ENCODE results near the gene ZNF853.

ZNF853 gene

DNA sequence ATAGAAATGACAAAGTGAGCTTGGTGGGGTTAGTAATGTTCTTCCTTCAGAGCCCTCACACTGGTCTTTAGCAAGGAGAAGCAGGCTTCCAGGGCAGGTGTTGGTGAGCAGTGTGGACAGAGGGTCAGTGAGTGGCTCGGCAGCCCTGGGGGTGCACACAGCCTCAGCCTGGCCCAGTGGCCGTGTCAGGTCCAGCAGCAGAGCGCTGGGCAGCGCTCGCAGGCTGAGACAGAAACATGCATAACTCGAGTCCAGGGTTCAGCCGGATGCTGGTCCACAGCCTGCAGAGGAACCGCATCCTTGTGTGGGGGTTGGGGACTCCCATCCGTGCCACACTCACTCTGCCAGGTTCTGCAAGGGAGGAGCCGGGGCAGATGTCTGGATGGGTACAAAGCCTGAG lies 11.0 kb upstream of the ZNF853 start:
- in situ Hi-C loops (cut with HindIII; ENCODE audit: low sequenced_read_pairs) = no loop called here

GRCh38 chr7:6606866-6607583 lies 8.4 kb upstream of the ZNF853 start:
- in situ Hi-C loops (cut with HindIII; ENCODE audit: low sequenced_read_pairs) = loop anchor here (5.0 kb wide), 1 partner anchor 60 kb away; no protein-coding TSS in a partner anchor

DNA sequence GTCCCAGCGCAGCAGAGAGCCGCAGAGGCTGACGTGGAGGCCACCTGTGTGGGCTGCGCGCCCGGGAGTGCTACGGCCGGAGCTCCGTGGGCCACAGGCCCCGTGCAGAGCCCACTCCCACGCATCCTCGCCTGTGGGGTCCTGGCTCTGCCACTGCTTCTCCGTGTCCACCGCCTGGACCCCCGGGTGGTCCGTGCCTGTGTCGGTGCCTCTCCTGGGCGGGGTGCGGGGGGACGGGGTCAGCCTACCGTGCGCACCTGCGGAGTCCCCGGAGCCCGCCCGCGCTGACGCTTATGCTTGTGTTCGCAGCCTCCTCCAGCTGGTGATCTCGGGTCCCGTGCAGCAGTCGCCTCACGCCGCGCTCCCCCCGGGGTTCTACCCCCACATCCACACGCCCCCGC lies 7.8 kb upstream of the ZNF853 start:
- in situ Hi-C loops (cut with HindIII; ENCODE audit: low sequenced_read_pairs) = loop anchor here (5.0 kb wide), 1 partner anchor 60 kb away; no protein-coding TSS in a partner anchor

- in situ Hi-C loops (cut with HindIII; ENCODE audit: low sequenced_read_pairs) = loop anchor here (5.0 kb wide), 1 partner anchor 61 kb away; no protein-coding TSS in a partner anchor
Measured at GRCh38 chr7:6608081-6608480, 7.3 kb upstream of the ZNF853 start.

DNA sequence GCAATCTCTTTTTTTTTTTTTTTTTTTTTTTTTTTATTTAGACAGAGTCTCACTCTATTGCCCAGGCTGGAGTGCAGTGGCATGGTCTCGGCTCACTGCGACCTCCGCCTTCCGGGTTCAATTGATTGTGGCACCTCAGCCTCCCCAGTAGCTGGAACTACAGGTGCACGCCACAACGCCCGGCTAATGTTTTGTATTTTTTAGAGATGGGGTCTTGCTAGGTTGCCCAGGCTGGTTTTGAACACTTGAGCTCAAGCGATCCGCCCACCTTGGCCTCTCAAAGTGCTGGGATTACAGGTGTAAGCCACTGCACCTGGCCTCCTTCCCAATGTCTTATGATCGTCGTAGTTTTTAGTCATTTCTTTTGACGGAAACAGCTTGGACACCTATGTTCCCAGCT lies 6.6 kb upstream of the ZNF853 start:
- in situ Hi-C loops (cut with HindIII; ENCODE audit: low sequenced_read_pairs) = loop anchor here (5.0 kb wide), 1 partner anchor 61 kb away; no protein-coding TSS in a partner anchor

GRCh38 chr7:6612819-6613218 lies 2.6 kb upstream of the ZNF853 start:
- in situ Hi-C loops (cut with HindIII; ENCODE audit: low sequenced_read_pairs) = no loop called here

DNA sequence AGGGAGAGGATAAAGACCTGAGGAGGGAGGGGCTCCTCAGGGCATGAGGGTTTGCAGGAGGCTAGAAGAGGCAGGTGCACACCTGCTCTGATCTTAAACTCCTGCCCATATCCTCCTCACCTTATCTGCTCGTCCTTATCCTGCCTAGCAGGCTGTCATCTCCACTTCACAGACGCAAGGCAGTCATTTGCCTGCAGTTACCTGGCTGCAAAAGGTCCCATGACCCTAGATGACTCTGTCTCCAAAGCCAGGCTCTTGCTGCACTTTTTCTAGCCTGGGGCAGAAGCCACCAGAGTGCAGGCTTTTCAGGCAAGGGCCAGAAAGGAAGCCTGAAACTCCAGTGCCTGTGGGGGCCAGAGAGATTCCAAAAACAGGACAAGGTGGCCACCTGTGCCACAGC lies 1.7 kb upstream of the ZNF853 start:
- in situ Hi-C loops (cut with HindIII; ENCODE audit: low sequenced_read_pairs) = no loop called here

DNA sequence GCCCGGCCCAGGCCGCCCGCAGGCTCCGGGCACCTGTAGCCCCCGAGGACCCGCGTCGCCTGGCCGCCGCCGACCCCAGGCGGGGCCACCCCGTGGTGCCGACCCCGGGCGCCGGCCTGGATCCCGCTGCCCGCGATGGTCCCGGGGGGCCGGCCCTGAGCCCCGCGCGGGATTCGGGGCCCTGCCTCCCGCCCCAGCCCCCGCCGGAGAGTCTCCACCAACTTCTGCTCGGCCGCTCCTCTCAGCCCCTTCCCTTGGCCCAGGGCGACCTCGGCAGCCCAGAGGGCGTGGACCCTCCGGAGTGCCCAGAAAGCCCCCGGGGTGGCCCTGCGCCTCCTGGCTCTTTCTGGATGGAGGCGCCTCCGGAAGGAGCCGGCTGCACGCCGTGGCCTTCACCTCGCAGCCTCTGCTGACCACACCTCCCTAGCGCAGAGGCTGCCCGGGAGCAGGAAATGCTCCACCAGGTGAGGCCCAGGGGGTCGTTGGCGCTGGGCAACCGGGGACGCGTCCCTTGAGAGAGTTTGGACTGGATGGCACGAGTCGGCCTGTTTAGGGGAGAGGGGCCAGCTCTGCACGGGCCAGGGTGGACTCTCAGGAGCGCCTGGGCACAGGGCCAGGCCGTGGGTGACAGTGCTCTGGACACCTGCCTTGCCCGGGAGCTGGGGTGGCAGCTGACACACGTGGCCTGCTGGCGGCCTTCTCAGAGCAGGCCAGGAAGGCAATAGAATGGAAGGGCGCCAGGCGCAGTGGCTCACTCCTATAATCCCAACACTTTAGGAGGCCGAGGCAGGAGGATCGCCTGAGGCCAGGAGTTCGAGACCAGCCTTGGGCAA lies 529 bp downstream of the ZNF853 start:
- in situ Hi-C loops (cut with HindIII; ENCODE audit: low sequenced_read_pairs) = no loop called here

DNA sequence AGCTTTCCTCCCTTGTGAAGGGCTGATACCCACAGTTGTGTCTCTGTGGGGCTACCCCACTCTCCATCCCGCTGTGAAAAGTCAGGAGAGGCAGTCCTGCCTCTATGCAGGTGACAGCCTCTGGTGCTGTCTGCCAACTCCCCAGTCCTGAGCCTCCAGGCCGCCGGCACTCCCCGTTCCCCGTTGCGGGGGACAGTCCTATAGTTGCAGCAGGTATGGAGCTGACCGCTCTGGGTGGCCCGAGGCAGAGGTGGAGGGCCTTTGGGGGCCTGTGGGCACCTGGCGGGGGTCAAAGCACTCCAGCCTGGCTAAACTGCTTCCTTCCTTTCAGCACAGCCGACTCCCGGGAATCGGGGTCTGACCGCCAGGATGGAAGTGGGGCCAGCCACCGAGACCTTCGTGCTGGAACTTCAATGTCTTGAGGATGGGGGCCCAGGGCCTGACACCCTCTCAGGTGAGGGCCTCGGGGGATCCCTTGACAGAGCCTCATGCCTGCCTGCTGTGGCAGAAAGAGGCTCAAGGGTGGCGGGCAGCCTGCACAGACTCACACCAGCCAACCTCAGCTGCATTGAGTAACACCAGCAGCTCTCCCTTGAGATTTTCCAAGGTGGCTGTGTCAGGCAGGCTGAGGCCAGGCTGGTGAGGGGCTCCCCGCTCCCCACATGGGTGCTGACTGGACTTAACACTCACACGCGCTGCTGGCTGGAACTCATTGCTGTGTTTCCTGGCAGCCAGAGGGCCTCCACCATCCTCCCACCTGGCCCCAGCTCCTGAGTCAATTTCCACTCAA lies 1.6 kb downstream of the ZNF853 start:
- in situ Hi-C loops (cut with HindIII; ENCODE audit: low sequenced_read_pairs) = no loop called here

GRCh38 chr7:6618621-6619020 lies 3.2 kb downstream of the ZNF853 start:
- in situ Hi-C loops (cut with HindIII; ENCODE audit: low sequenced_read_pairs) = no loop called here

- in situ Hi-C loops (cut with HindIII; ENCODE audit: low sequenced_read_pairs) = no loop called here
Measured at GRCh38 chr7:6619961-6620360, 4.6 kb downstream of the ZNF853 start.

DNA sequence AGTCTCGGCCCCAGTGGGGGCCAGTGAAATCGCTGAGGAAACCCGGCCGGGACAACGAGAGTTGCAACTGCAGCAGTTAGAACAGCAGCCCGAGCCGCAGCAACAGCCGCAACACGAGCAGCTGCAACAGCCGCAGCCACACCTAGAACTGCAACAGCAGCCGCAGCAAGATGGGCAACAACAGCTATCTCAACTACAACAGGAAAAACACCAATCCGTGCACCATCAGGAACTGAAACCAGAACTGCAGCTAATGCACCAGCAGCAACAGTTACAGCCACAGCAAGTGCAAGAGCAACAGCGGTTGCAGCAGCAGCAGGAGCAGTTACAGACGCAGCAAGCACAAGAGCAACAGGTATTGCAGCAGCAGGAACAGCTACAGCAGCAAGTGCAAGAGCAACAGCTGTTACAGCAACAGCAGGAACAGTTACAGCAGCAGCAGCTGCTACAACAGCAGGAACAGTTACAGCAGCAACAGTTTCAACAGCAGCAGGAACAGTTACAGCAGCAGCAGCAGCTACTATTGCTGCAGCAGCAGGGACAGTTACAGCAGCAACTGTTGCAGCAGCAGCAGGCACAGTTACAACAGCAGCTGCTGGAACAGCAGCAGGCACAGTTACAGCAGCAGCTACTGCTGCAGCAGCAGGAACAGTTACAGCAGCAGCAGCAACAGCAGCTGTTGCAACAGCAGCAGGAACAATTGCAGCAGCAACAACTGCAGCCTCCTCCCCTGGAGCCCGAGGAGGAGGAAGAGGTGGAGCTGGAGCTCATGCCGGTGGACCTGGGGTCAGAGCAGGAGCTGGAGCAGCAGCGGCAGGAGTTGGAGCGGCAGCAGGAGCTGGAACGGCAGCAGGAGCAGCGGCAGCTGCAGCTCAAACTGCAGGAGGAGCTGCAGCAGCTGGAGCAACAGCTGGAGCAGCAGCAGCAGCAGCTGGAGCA lies 6.1 kb downstream of the ZNF853 start:
- in situ Hi-C loops (cut with HindIII; ENCODE audit: low sequenced_read_pairs) = no loop called here

DNA sequence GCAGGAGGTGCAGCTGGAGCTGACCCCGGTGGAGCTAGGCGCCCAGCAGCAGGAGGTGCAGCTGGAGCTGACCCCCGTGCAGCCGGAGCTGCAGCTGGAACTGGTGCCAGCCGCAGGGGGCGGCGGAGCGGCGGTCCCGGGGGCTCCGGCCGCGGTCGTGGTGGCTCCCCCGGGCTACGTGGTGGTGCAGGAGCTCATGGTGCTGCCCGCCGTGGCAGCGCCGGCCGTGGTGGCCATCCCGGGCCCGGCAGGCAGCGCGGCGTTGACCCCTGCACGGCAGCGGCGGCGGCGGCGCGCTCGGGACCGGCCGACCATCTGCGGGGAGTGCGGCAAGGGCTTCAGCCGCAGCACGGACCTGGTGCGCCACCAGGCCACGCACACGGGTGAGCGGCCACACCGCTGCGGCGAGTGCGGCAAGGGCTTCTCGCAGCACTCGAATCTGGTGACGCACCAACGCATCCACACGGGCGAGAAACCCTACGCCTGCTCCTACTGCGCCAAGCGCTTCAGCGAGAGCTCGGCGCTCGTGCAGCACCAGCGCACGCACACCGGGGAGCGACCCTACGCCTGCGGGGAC lies 6.8 kb downstream of the ZNF853 start:
- in situ Hi-C loops (cut with HindIII; ENCODE audit: low sequenced_read_pairs) = no loop called here

DNA sequence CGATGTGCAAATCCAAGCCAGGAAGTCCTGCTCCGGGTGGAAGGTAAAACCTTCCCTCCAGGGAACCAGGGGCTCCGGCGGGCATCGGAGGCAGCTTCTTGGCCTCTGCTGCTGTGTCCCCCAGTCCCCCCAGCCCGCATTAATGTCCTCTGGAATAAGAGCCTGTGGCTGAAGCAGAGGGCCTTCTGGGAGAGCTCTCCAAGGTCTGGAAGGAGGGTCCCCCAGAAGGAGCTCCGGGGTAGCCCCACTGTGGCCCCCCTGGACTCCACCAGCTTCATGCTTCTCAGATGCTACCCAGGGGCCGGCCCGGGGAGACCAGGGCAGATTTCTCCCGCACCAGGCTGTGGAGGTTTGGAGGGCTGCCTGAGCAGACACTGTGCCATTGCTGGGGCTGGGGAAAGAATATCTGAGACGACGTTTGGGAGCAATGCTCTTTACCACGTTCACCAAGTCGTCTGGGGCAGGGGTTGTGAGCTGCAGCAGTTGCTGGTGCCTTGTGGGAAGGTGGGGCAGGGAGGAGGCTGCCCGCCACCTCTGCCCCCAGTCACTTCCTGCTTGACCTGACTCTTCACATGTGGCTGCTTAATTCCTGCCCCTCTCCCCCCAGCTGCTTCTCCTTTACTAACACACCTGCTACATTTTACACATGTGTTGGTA lies 8.3 kb downstream of the ZNF853 start:
- in situ Hi-C loops (cut with HindIII; ENCODE audit: low sequenced_read_pairs) = no loop called here

DNA sequence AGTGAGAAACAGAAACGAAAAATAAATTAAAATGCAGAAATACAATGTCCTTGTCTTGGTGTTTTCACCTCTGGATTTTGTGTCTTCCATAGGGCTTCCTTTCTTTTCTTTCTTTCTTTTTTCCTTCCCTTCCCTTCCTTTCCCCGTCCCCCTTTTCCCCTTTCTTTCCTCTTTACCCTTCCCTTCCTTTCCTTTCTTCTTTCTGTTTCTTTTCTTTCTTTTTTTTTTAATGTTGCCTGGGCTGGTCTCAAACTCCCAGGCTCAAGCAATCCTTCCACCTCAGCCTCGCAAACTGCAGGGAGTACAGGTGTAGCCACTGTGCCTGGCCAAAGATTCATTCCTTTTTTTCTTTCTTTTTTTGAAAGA lies 8.8 kb downstream of the ZNF853 start:
- in situ Hi-C loops (cut with HindIII; ENCODE audit: low sequenced_read_pairs) = no loop called here

- in situ Hi-C loops (cut with HindIII; ENCODE audit: low sequenced_read_pairs) = no loop called here
Measured at GRCh38 chr7:6628045-6628444, 12.6 kb downstream of the ZNF853 start.

GRCh38 chr7:6630007-6630849 lies 14.8 kb downstream of the ZNF853 start:
- in situ Hi-C loops (cut with HindIII; ENCODE audit: low sequenced_read_pairs) = loop anchor here (5.0 kb wide), 3 partner anchors 38 to 138 kb away; partner anchors contain the start of gene INTS15

DNA sequence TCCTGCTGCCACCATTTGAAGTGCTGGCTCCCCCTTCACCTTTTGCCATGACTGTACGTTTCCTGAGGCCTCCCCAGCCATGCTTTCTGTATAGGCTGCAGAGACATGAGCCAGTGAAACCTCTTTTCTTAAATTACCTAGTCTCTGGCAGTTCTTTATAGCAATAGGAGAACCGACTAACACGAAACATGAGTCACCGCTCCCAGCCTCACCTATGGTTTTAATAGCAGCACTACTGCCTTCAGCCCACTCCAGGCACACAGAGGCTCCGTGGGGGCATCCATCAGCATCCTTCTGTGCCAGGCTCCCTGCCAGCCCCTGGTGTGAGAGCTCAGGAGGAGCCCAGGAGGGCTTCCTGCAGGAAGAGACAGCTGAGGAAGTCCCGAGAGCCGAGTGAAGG lies 16.2 kb downstream of the ZNF853 start:
- in situ Hi-C loops (cut with HindIII; ENCODE audit: low sequenced_read_pairs) = loop anchor here (5.0 kb wide), 3 partner anchors 39 to 139 kb away; partner anchors contain the start of gene INTS15
